Measurements from ENCODE around the gene KRTAP5-10. TPM values are rescaled to one million over a fixed set of nuclear protein-coding genes. Genes with fewer than 3 reads are reported as not detected.
A peak's percentile ranks its signal among the peaks of the same experiment; 100 is the strongest.
"Not testable (repeated sequence)": the region's sequence is repeated elsewhere in the genome, so short reads cannot be mapped to it uniquely, and the experiment has no call there.

Gene KRTAP5-10
- total RNA-seq, 1 donor from 2014 or later = not detected

- no peak for DNase-seq
- no peak for TF ChIP-seq CTCF (IDR thresholded peaks at IDR 0.05; ENCODE audit: partially characterized antibody, unreplicated experiment)
- H3K4me3 Mint-ChIP-seq (ENCODE audit: unreplicated experiment) = no peak overlapping the region
- H3K27me3 Mint-ChIP-seq (ENCODE audit: unreplicated experiment) = peaks cover 2% of the 10 kb centered on the region
- H3K4me1 Mint-ChIP-seq (ENCODE audit: low read depth, unreplicated experiment) = peaks cover 11% of the 10 kb centered on the region
- no peak overlapping the region for H3K27ac Mint-ChIP-seq (ENCODE audit: unreplicated experiment)
- peaks cover 3% of the 10 kb centered on the region for H3K9me3 Mint-ChIP-seq (ENCODE audit: unreplicated experiment)
- H3K36me3 Mint-ChIP-seq (ENCODE audit: unreplicated experiment) = peaks cover 5% of the 10 kb centered on the region
These were observed 12.2 kb downstream of the KRTAP5-10 start for GRCh38 chr11:71577469-71578004.

GRCh38 chr11:71579513-71579912, 14.2 kb downstream of the KRTAP5-10 start:
- H3K27ac Mint-ChIP-seq (ENCODE audit: unreplicated experiment); DNase-seq; H3K27me3 Mint-ChIP-seq (ENCODE audit: unreplicated experiment); H3K9me3 Mint-ChIP-seq (ENCODE audit: unreplicated experiment); H3K4me3 Mint-ChIP-seq (ENCODE audit: unreplicated experiment); H3K36me3 Mint-ChIP-seq (ENCODE audit: unreplicated experiment): not testable (repeated sequence)
- peaks cover 11% of the 10 kb centered on the region for H3K4me1 Mint-ChIP-seq (ENCODE audit: low read depth, unreplicated experiment)

- Mint-ChIP-seq H3K27ac (ENCODE audit: unreplicated experiment) (no peak overlapping the region), H3K9me3 (ENCODE audit: unreplicated experiment) (peaks cover 3% of the 10 kb centered on the region), H3K4me1 (ENCODE audit: low read depth, unreplicated experiment) (peaks cover 11% of the 10 kb centered on the region), H3K4me3 (ENCODE audit: unreplicated experiment) (no peak overlapping the region), H3K36me3 (ENCODE audit: unreplicated experiment) (peaks cover 5% of the 10 kb centered on the region), H3K27me3 (ENCODE audit: unreplicated experiment) (peaks cover 2% of the 10 kb centered on the region)
- peak; percentile 86 for TF ChIP-seq CTCF (IDR thresholded peaks at IDR 0.05; ENCODE audit: partially characterized antibody, unreplicated experiment)
- peak; percentile 56 for DNase-seq
These were observed 15.0 kb downstream of the KRTAP5-10 start for GRCh38 chr11:71580057-71581003.

GRCh38 chr11:71581826-71582225, 16.5 kb downstream of the KRTAP5-10 start:
- H3K27ac Mint-ChIP-seq (ENCODE audit: unreplicated experiment) = no peak overlapping the region
- peaks cover 5% of the 10 kb centered on the region for H3K36me3 Mint-ChIP-seq (ENCODE audit: unreplicated experiment)
- H3K9me3 Mint-ChIP-seq (ENCODE audit: unreplicated experiment) = peaks cover 5% of the 10 kb centered on the region
- no peak overlapping the region for H3K4me3 Mint-ChIP-seq (ENCODE audit: unreplicated experiment)
- H3K27me3 Mint-ChIP-seq (ENCODE audit: unreplicated experiment) = peaks cover 2% of the 10 kb centered on the region
- no peak for DNase-seq
- TF ChIP-seq CTCF (IDR thresholded peaks at IDR 0.05; ENCODE audit: partially characterized antibody, unreplicated experiment) = no peak
- peaks cover 11% of the 10 kb centered on the region for H3K4me1 Mint-ChIP-seq (ENCODE audit: low read depth, unreplicated experiment)

- no peak within 1 kb of the TSS for H3K4me3 Mint-ChIP-seq (ENCODE audit: unreplicated experiment)
- H3K36me3 Mint-ChIP-seq (ENCODE audit: unreplicated experiment) = peaks cover 5% of the 10 kb centered on the region
- peaks cover 5% of the 10 kb centered on the region for H3K9me3 Mint-ChIP-seq (ENCODE audit: unreplicated experiment)
- no peak for TF ChIP-seq CTCF (IDR thresholded peaks at IDR 0.05; ENCODE audit: partially characterized antibody, unreplicated experiment)
- DNase-seq = no peak
- no peak within 1 kb of the TSS for H3K27ac Mint-ChIP-seq (ENCODE audit: unreplicated experiment)
- H3K4me1 Mint-ChIP-seq (ENCODE audit: low read depth, unreplicated experiment) = peaks cover 11% of the 10 kb centered on the region
- H3K27me3 Mint-ChIP-seq (ENCODE audit: unreplicated experiment) = peaks cover 2% of the 10 kb centered on the region
These were observed 17.0 kb downstream of the KRTAP5-10 start, which contains the start of gene KRTAP5-11 for GRCh38 chr11:71582309-71582895. KRTAP5-11 (minus strand) TSS chr11:71582875; CDS start chr11:71582837, 38 bp downstream.

GRCh38 chr11:71582969-71583368, 17.6 kb downstream of the KRTAP5-10 start:
- H3K27me3 Mint-ChIP-seq (ENCODE audit: unreplicated experiment); H3K36me3 Mint-ChIP-seq (ENCODE audit: unreplicated experiment); H3K9me3 Mint-ChIP-seq (ENCODE audit: unreplicated experiment); H3K27ac Mint-ChIP-seq (ENCODE audit: unreplicated experiment); H3K4me3 Mint-ChIP-seq (ENCODE audit: unreplicated experiment); DNase-seq: not testable (repeated sequence)
- peaks cover 11% of the 10 kb centered on the region for H3K4me1 Mint-ChIP-seq (ENCODE audit: low read depth, unreplicated experiment)

- not testable (repeated sequence) for DNase-seq; H3K4me3 Mint-ChIP-seq (ENCODE audit: unreplicated experiment); H3K36me3 Mint-ChIP-seq (ENCODE audit: unreplicated experiment); H3K4me1 Mint-ChIP-seq (ENCODE audit: low read depth, unreplicated experiment); H3K27ac Mint-ChIP-seq (ENCODE audit: unreplicated experiment); H3K27me3 Mint-ChIP-seq (ENCODE audit: unreplicated experiment); H3K9me3 Mint-ChIP-seq (ENCODE audit: unreplicated experiment)
These were observed 20.3 kb downstream of the KRTAP5-10 start for GRCh38 chr11:71585673-71586072.

- not testable (repeated sequence) for H3K4me3 Mint-ChIP-seq (ENCODE audit: unreplicated experiment); DNase-seq; H3K4me1 Mint-ChIP-seq (ENCODE audit: low read depth, unreplicated experiment); H3K36me3 Mint-ChIP-seq (ENCODE audit: unreplicated experiment); H3K27me3 Mint-ChIP-seq (ENCODE audit: unreplicated experiment); H3K9me3 Mint-ChIP-seq (ENCODE audit: unreplicated experiment); H3K27ac Mint-ChIP-seq (ENCODE audit: unreplicated experiment)
These were observed 23.0 kb downstream of the KRTAP5-10 start for GRCh38 chr11:71588314-71588713.

Data from glutamatergic neuron (in vitro differentiated cells).